GM18870 (cell line): ENCODE data around the gene EVL.

Source experiments
- ATAC-seq: cut with Tn5 transposase; IDR thresholded peaks from one replicate; pipeline ENCODE4 v1.9.1; 2021; ENCODE audit warnings: moderate library complexity; ENCODE audit not compliant: unreplicated experiment

Gene EVL

GRCh38 chr14:100142073-100143040, 77.1 kb downstream of the EVL start:
- no peak for ATAC-seq

GRCh38 chr14:100143523-100143922, 78.3 kb downstream of the EVL start:
- ATAC-seq, result no peak

GRCh38 chr14:100143934-100144333, 78.7 kb downstream of the EVL start:
- no peak for ATAC-seq

- no peak for ATAC-seq
Measured at GRCh38 chr14:100144645-100144995, 79.4 kb downstream of the EVL start.

GRCh38 chr14:100144996-100145646, 79.9 kb downstream of the EVL start:
- ATAC-seq, result no peak

GRCh38 chr14:100145682-100146464, 80.7 kb downstream of the EVL start:
- no peak for ATAC-seq

- no peak for ATAC-seq
Measured at GRCh38 chr14:100146531-100147091, 81.4 kb downstream of the EVL start.

- no peak for ATAC-seq
Measured at GRCh38 chr14:100147181-100147631, 82.0 kb downstream of the EVL start.

- no peak for ATAC-seq
Measured at GRCh38 chr14:100147691-100148464, 82.7 kb downstream of the EVL start.

- ATAC-seq, result no peak
Measured at GRCh38 chr14:100148837-100149731, 83.9 kb downstream of the EVL start.

- ATAC-seq, result no peak
Measured at GRCh38 chr14:100149851-100150611, 84.8 kb downstream of the EVL start.

- ATAC-seq, result no peak
Measured at GRCh38 chr14:100150932-100151587, 85.8 kb downstream of the EVL start.

GRCh38 chr14:100152091-100152490, 86.9 kb downstream of the EVL start:
- no peak for ATAC-seq

- no peak for ATAC-seq
Measured at GRCh38 chr14:100153560-100153959, 88.3 kb downstream of the EVL start.

GRCh38 chr14:100155049-100155621, 89.9 kb downstream of the EVL start:
- no peak for ATAC-seq

GRCh38 chr14:100155756-100156616, 90.8 kb downstream of the EVL start:
- ATAC-seq, result no peak

- ATAC-seq, result no peak
Measured at GRCh38 chr14:100156776-100157175, 91.6 kb downstream of the EVL start.
